GM12878 (cell line): Measurements from ENCODE around the gene PLPP2.

Source experiments
- BCL11A ChIP-seq: IDR thresholded peaks from 2 replicates; pipeline ENCODE4 v1.6.1; 2011; ENCODE audit warnings: low read depth, low read length
- E2F8 ChIP-seq: fragments of 450-650 bp; IDR thresholded peaks from 2 replicates; pipeline ENCODE4 v1.6.1; 2018; ENCODE audit warnings: mild to moderate bottlenecking, low read depth, moderate library complexity; ENCODE audit not compliant: partially characterized antibody
- EZH2 ChIP-seq: IDR thresholded peaks from 2 replicates; pipeline ENCODE4 v1.6.1; 2012; ENCODE audit warnings: low read depth, mild to moderate bottlenecking, control low read depth, inconsistent platforms, low read length, borderline replicate concordance; ENCODE audit not compliant: control insufficient read depth
- PBX3 ChIP-seq: IDR thresholded peaks from 2 replicates; pipeline ENCODE4 v1.6.1; 2011; ENCODE audit warnings: mild to moderate bottlenecking, low read depth, low read length, moderate library complexity; ENCODE audit not compliant: insufficient replicate concordance
- POLR2AphosphoS5 ChIP-seq: IDR thresholded peaks from 2 replicates; pipeline ENCODE4 v1.6.1; 2011; ENCODE audit warnings: mild to moderate bottlenecking, low read length, inconsistent platforms
- RFX5 ChIP-seq: IDR thresholded peaks from 2 replicates; pipeline ENCODE4 v1.6.1; 2011; ENCODE audit warnings: low read depth, low read length, improper control_type of control experiment
- STAT1 ChIP-seq: fragments of 450-650 bp; conservative IDR thresholded peaks from 2 replicates; pipeline ENCODE4 v1.6.1; 2014; ENCODE audit warnings: antibody characterized with exemption, mild to moderate bottlenecking
- ZNF384 ChIP-seq: IDR thresholded peaks from 2 replicates; pipeline ENCODE4 v1.6.1; 2012; ENCODE audit warnings: low read depth, mild to moderate bottlenecking, low read length, improper control_type of control experiment, borderline replicate concordance

- TF ChIP-seq BCL11A (no peak), RFX5 (no peak), PBX3 (no peak), STAT1 (no peak), POLR2AphosphoS5 (no peak), E2F8 (no peak), EZH2 (no peak), ZNF384 (no peak)
Observed at GRCh38 chr19:294946-295686, 3.9 kb upstream of the PLPP2 start.
